HL-60 (cell line): ENCODE results near the gene CILP2.
A peak's percentile ranks its signal among the peaks of the same experiment; 100 is the strongest.

Source experiments
- DNase-seq, 2 experiments: peaks; one replicate each; pipeline ENCODE4 v3.0.0-alpha.2; 2010 to 2020; ENCODE audit warnings: low read depth in 1 of 2, low spot score in 1 of 2
- H3K27ac ChIP-seq: fragments of 250-450 bp; sonication (Bioruptor Pico); replicated peaks from 2 replicates; pipeline ENCODE4 v1.5.1; 2020; ENCODE audit warnings: mild to moderate bottlenecking, moderate library complexity
- H3K27me3 ChIP-seq: fragments of 250-450 bp; sonication (Bioruptor Pico); 2 replicates; pipeline ENCODE4 v1.5.1; 2021; ENCODE audit warnings: mild to moderate bottlenecking, moderate library complexity; ENCODE audit not compliant: insufficient read depth, poor library complexity, severe bottlenecking
- H3K4me3 ChIP-seq: replicated peaks from 2 replicates; pipeline ENCODE4 v1.5.1; 2011; ENCODE audit warnings: mild to moderate bottlenecking, control low read depth, low read length; ENCODE audit not compliant: insufficient read depth
- POLR2AphosphoS5 ChIP-seq: IDR thresholded peaks from 2 replicates; pipeline ENCODE4 v1.6.1; 2012; ENCODE audit warnings: low read depth
- SPI1 ChIP-seq: IDR thresholded peaks from 2 replicates; pipeline ENCODE4 v1.6.1; 2012; ENCODE audit warnings: low read depth, mild to moderate bottlenecking, borderline replicate concordance
- TF ChIP-seq, protein P1 (sequence below): IDR thresholded peaks from 2 replicates; pipeline ENCODE4 v1.6.1; 2012; ENCODE audit warnings: low read depth; ENCODE audit not compliant: insufficient replicate concordance
- TF ChIP-seq, protein P2 (sequence below): IDR thresholded peaks from one replicate; pipeline ENCODE4 v1.5.1; 2011; ENCODE audit warnings: low read length, control low read depth, inconsistent platforms; ENCODE audit not compliant: insufficient read depth

The CILP2 gene

DNA sequence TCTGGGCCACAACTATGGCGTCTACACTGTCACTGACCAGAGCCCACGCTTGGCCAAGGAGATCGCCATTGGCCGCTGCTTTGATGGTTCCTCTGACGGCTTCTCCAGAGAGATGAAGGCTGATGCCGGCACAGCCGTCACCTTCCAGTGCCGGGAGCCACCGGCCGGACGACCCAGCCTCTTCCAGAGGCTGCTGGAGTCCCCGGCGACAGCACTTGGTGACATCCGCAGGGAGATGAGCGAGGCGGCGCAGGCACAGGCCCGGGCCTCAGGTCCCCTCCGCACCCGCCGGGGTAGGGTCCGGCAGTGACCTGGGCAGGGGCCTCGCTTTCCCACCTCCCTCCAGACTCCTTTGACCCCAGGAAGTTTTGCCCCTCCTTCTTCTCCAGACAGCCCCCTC is 7.6 kb downstream of the CILP2 start:
- H3K27me3 ChIP-seq, result no peaks in the 10 kb centered on the region
- no peak overlapping the region for H3K27ac ChIP-seq
- no peak for DNase-seq
- TF ChIP-seq SPI1 (no peak), POLR2AphosphoS5 (no peak)
- TF ChIP-seq, protein P1, sequence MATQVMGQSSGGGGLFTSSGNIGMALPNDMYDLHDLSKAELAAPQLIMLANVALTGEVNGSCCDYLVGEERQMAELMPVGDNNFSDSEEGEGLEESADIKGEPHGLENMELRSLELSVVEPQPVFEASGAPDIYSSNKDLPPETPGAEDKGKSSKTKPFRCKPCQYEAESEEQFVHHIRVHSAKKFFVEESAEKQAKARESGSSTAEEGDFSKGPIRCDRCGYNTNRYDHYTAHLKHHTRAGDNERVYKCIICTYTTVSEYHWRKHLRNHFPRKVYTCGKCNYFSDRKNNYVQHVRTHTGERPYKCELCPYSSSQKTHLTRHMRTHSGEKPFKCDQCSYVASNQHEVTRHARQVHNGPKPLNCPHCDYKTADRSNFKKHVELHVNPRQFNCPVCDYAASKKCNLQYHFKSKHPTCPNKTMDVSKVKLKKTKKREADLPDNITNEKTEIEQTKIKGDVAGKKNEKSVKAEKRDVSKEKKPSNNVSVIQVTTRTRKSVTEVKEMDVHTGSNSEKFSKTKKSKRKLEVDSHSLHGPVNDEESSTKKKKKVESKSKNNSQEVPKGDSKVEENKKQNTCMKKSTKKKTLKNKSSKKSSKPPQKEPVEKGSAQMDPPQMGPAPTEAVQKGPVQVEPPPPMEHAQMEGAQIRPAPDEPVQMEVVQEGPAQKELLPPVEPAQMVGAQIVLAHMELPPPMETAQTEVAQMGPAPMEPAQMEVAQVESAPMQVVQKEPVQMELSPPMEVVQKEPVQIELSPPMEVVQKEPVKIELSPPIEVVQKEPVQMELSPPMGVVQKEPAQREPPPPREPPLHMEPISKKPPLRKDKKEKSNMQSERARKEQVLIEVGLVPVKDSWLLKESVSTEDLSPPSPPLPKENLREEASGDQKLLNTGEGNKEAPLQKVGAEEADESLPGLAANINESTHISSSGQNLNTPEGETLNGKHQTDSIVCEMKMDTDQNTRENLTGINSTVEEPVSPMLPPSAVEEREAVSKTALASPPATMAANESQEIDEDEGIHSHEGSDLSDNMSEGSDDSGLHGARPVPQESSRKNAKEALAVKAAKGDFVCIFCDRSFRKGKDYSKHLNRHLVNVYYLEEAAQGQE, result no peak
- H3K4me3 ChIP-seq, result no peak overlapping the region

DNA sequence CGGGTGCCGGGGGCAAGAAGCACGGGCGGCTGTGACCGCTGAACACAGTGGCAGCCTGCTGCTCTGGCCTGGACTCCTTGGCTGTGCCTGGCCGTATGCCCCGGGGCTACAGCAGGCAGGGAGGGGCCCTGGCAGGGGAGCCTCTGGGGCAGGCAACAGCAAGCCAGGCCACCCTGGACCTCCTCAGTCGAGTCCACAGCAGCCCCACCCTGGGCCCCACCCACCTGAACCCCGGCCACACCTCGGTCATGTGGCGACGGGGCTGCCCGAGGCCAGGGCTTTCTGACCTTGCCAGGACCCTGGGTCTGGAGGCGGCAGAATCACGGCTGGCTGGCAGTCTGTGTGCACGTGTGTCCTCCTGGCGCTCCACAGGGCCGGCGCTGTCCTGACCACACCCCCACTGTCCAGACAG is 8.7 kb downstream of the CILP2 start:
- DNase-seq, result no peak
- Histone ChIP-seq H3K27ac (no peak overlapping the region), H3K27me3 (no peaks in the 10 kb centered on the region), H3K4me3 (no peak overlapping the region)
- TF ChIP-seq, protein P2, sequence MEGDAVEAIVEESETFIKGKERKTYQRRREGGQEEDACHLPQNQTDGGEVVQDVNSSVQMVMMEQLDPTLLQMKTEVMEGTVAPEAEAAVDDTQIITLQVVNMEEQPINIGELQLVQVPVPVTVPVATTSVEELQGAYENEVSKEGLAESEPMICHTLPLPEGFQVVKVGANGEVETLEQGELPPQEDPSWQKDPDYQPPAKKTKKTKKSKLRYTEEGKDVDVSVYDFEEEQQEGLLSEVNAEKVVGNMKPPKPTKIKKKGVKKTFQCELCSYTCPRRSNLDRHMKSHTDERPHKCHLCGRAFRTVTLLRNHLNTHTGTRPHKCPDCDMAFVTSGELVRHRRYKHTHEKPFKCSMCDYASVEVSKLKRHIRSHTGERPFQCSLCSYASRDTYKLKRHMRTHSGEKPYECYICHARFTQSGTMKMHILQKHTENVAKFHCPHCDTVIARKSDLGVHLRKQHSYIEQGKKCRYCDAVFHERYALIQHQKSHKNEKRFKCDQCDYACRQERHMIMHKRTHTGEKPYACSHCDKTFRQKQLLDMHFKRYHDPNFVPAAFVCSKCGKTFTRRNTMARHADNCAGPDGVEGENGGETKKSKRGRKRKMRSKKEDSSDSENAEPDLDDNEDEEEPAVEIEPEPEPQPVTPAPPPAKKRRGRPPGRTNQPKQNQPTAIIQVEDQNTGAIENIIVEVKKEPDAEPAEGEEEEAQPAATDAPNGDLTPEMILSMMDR, result no peak
- no peak for TF ChIP-seq POLR2AphosphoS5
- TF ChIP-seq, protein P1, result no peak

DNA sequence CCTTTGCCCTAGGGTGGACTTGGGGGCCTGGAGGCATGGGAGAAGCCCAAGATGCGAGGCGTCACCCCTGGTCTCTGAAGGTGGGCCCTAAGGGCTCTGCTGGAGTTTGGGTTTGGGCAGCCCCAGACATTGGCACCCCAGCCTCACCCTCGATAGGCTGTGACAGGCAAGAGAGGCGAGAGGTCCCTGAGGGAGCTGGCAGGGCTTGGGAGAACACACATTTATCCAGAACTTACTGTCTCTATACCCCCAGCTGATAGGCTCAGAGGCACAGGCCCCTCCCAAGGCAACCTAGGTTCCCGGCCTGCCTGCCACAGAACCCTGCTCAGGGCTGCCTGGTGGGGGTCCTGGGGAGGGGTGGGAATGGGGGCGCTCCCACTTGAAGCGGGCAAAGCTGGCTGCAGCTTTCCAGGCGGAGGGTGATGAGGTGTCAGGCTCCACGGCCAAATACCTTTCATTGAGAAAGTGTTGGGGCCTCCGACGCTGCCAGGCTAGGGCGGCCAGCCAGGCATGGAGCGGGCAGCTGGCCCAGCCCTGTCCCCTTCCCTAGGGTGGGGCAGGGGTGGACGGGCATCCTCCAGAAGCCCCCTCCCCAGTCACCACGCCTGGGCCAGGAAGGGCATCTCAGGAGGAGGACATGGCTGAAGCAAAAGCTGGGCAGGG is 9.7 kb downstream of the CILP2 start:
- H3K4me3 ChIP-seq, result no peak overlapping the region
- DNase-seq, result no peak
- TF ChIP-seq POLR2AphosphoS5 (no peak), SPI1 (no peak)
- TF ChIP-seq, protein P1, result no peak
- H3K27me3 ChIP-seq, result no peaks in the 10 kb centered on the region
- H3K27ac ChIP-seq, result peak overlapping the region; percentile 72; the same call in 1 of the 2 replicates

DNA sequence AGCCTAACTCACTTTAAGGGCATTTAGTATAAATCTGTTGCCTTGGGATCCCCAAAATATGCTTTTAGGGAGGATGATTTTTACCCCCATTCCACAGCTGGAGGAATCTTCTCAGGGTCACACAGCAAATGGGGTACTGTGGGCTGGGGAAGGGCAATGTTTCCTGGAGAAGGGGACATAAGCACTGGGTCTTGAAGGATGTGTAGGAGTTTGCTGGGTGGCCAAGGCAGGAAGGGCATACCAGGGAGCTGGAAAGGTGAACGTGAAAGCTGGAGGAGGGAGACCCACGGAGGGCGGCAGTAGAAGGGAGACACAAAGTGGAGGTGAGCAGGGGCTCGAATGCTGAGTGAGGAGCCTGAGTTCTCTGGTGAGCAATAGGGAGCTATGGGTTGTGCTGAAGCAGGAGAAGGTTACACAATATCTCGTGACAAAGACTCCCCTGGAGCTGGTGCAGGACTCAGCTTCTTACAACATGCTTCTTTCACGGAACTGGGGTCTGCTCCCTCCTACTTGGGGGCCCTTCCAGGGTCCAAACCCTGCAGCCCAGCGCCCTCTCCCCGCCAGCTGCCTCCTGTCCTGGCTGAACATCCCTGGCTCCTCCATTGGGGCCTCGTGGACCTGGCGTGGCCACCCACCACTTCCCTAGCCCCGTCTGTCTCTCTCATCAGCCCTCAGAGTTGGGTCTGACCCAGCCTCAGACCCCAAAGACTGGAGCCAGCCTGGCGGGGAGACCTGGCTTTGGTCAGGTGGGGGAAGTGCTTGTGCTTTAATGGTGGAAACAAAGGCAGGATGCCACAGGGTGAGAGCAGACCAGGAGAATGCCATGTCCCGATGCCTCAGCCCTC is 11.1 kb downstream of the CILP2 start:
- DNase-seq, result peak; percentile 82 to 89
- H3K27ac ChIP-seq, result peak overlapping the region; percentile 72
- no peak overlapping the region for H3K4me3 ChIP-seq
- TF ChIP-seq, protein P2, result no peak
- TF ChIP-seq, protein P1, result no peak
- 0 out of 2 replicates have a peak, but pooled peaks have one; percentile 15 for TF ChIP-seq POLR2AphosphoS5
- TF ChIP-seq SPI1, result no peak
- no peaks in the 10 kb centered on the region for H3K27me3 ChIP-seq
